Coronary artery (tissue), 2 donors: ENCODE results near the gene ZC3HAV1.
"Not testable (repeated sequence)": the region's sequence is repeated elsewhere in the genome, so short reads cannot be mapped to it uniquely, and the experiment has no call there.

Source experiments
- DNase-seq: peaks from one replicate; pipeline ENCODE4 v3.0.0-alpha.2; 2017; ENCODE audit warnings: low spot score
- H3K27ac ChIP-seq, 2 donors: fragments of 200-600 bp; sonication (generic); one replicate each; pipeline ENCODE4 v1.5.1; 2016 to 2019
- H3K4me3 ChIP-seq: fragments of 200-600 bp; sonication (generic); 2 replicates; pipeline ENCODE4 v1.5.1; 2016; ENCODE audit warnings: mild to moderate bottlenecking, moderate library complexity
- CTCF ChIP-seq: fragments of 200-600 bp; sonication (generic); IDR thresholded peaks from one replicate; pipeline ENCODE4 v1.5.1; 2019; ENCODE audit warnings: antibody characterized with exemption

The ZC3HAV1 gene

DNA sequence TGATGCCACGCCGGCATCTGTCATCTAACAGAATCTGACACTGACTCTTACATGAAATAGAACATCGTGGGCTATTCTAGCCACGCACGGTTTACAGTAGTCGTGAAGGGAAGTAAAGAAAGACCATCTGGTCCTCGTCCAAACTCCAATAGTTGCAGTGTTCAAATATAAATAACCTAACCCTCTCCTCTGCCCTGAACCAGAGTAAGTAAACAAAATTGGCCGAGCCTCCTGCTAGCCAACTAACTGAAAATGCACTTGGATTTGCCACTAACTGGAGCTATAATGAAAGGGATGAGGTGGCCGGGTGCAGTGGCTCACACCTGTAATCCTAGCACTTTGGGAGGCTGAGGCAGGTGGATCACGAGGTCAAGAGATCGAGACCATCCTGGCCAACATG is 44.2 kb downstream of the ZC3HAV1 start:
- no peak overlapping the region for H3K27ac ChIP-seq
- no peak overlapping the region for H3K4me3 ChIP-seq
- DNase-seq = no peak
- no peak for TF ChIP-seq CTCF

DNA sequence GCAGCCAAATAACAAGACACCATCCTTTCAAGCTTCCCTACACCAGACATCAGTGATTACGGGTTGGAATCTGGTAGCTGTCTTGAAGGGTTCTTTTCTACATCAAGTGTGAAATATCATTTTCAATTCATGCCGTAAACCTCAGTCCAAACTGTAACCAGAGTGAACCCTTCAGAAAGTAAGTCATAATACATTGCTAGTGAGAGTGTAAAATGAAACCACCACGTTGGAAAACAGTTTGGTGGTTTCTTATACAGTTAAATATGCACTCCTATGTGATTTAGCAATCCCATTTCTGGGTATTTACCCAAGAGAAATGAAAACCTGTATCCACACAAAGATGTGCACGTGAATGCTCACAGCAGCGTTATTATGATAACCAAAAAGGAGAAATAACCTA is 48.1 kb downstream of the ZC3HAV1 start:
- Histone ChIP-seq H3K4me3 (no peak overlapping the region), H3K27ac (no peak overlapping the region)
- no peak for TF ChIP-seq CTCF
- no peak for DNase-seq

- no peak overlapping the region for H3K27ac ChIP-seq
- no peak for DNase-seq
- TF ChIP-seq CTCF = no peak
Observed at GRCh38 chr7:139060695-139061237, 48.8 kb downstream of the ZC3HAV1 start.

GRCh38 chr7:139059905-139060304 is 49.6 kb downstream of the ZC3HAV1 start:
- no peak for TF ChIP-seq CTCF
- no peak for DNase-seq
- H3K4me3 ChIP-seq = no peak overlapping the region
- H3K27ac ChIP-seq = no peak overlapping the region

More at GRCh38 chr7:139060695-139061237, 48.8 kb downstream of the ZC3HAV1 start:
- H3K4me3 ChIP-seq = no peak overlapping the region

DNA sequence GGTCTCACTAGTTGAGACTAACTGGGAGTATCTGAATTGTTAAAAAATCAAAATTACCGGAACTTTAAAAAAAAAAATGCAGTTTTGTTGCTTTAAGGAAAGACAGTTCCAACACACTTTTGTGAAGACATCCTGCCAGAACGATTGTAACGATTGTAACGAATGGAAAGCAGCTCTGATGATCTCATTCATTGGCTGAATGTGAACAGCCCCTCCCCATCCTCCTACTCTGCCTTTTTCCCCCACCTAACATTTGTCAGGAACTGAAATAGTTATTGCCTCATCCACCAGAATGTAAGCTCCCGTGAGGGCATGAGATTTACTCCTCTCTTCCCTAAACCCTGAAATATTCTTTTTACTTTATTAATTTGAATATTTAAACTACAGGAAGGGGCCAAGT is 50.6 kb downstream of the ZC3HAV1 start:
- TF ChIP-seq CTCF = no peak
- no peak for DNase-seq
- no peak overlapping the region for H3K27ac ChIP-seq

DNA sequence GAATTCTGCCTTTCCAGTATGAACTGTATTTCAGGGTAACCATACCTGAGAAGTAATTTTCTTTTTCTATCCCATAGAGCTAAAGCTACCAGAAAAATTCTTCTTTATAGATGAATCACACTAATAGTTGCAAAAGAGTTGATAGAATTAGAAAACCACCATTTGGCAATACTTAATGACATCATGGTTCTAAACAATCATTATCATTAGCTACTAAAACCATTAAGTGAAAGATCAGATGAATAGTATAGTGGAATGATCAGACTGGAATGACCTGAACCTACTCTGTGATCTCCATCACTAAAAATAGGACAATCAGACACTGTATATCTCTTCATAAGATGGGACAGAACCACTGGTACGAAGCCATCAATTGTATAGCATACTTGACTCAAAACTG is 53.8 kb downstream of the ZC3HAV1 start:
- Histone ChIP-seq H3K4me3 (no peak overlapping the region), H3K27ac (no peak overlapping the region)
- TF ChIP-seq CTCF = no peak
- no peak for DNase-seq

More for the DNA sequence above, 50.6 kb downstream of the ZC3HAV1 start:
- H3K4me3 ChIP-seq = no peak overlapping the region

DNA sequence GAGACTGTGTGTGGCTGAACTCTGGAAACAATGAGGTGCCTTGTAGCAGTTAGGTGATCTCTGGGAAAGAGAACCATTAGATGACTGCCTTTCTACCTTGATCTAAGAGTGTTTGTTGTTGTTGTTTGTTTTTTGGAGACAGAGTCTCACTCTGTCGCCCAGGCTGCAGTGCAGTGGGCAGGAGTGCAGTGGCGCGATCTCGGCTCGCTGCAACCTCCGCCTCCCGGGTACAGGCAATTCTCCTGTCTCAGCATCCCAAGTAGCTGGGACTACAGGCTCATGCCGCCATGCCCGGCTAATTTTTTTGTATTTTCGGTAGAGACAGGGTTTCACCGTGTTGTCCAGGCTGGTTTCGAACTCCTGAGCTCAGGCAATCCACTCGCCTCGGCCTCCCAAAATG is 54.9 kb downstream of the ZC3HAV1 start:
- DNase-seq, H3K27ac ChIP-seq, H3K4me3 ChIP-seq: not testable (repeated sequence)

DNA sequence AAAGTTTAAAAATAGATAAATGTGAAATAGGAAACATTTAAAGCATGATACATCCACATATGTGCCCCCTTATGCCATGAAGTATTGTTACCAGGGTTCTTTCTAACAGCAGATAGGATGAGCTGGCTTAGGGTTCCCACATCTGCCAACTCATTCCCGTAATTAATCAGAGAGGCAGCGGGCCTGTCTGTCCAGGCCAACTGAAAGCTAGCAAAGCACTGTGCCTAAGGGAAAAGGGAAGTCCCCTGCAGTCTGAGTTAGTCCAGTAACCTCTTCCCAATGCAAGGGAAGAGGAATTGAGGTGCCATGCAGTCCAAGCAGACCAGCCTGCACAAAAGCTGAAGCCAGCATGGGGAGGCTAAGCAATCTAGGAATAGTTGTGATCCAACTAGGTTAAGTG is 55.4 kb downstream of the ZC3HAV1 start:
- DNase-seq = no peak
- Histone ChIP-seq H3K4me3 (no peak overlapping the region), H3K27ac (no peak overlapping the region)
- no peak for TF ChIP-seq CTCF
